ENCODE data around the gene AOC3. TPM values are rescaled to one million over a fixed set of nuclear protein-coding genes. Genes with fewer than 3 reads are reported as not detected.

Gene AOC3
- total and polyA plus RNA-seq, 2 donors from 2014 or later = 15.1 to 40.6 TPM

DNA sequence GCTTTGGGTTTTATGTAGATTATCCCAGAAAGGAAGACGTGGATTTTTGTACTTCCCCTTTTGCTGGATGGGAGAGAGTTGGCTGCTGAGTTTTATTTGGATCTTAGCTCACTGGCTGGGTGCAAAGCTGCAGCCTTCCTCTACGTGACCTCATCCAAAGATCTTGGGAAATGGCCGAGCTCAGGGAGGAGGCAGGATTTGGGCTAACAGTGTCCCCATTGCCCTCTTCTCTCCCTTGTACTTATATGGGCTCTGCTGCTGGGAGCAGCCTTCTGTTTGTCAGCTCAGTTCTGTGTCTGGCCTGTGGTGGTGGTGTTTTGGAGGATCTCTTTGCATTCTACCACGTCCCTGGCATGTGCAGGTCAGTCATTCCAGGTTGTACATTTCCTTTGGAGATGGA is 2.0 kb downstream of the AOC3 start:
- TF ChIP-seq, protein P1, sequence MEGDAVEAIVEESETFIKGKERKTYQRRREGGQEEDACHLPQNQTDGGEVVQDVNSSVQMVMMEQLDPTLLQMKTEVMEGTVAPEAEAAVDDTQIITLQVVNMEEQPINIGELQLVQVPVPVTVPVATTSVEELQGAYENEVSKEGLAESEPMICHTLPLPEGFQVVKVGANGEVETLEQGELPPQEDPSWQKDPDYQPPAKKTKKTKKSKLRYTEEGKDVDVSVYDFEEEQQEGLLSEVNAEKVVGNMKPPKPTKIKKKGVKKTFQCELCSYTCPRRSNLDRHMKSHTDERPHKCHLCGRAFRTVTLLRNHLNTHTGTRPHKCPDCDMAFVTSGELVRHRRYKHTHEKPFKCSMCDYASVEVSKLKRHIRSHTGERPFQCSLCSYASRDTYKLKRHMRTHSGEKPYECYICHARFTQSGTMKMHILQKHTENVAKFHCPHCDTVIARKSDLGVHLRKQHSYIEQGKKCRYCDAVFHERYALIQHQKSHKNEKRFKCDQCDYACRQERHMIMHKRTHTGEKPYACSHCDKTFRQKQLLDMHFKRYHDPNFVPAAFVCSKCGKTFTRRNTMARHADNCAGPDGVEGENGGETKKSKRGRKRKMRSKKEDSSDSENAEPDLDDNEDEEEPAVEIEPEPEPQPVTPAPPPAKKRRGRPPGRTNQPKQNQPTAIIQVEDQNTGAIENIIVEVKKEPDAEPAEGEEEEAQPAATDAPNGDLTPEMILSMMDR (IDR thresholded peaks at IDR 0.05; ENCODE audit: borderline replicate concordance, extremely low read depth, insufficient read depth) = no peak
- Histone ChIP-seq H3K4me3 (ENCODE audit: low read length in 3 of 3) (peak overlapping the region in 2 of 3 donors; percentile 44 to 47), H3K27ac (ENCODE audit: low read depth in 2 of 2, low read length in 2 of 2) (peak overlapping the region in 1 of 2 donors; percentile 22), H3K27me3 (ENCODE audit: control insufficient read depth, insufficient read depth, low read length) (no peaks in the 10 kb centered on the region), H3K9ac (ENCODE audit: low read length in 3 of 3) (peak overlapping the region in 2 of 3 donors; percentile 15 to 39), H3K4me1 (ENCODE audit: control insufficient read depth in 2 of 3, insufficient read depth in 2 of 3, low read depth in 1 of 3, low read length in 3 of 3) (peaks cover 4 to 23% (median 9%) of the 10 kb centered on the region in 3 donors), H3K9me3 (ENCODE audit: control insufficient read depth in 2 of 3, insufficient read depth in 1 of 3, low read length in 3 of 3) (no peaks in the 10 kb centered on the region), H3K36me3 (ENCODE audit: control insufficient read depth in 2 of 3, insufficient read depth in 3 of 3, low read length in 3 of 3) (no peaks in the 10 kb centered on the region)
- intact Hi-C loops (cut with DNase I) = no loop called here
- DNase-seq (peak in 1 of 5 donors; percentile 71), FAIRE-seq (no peak)

- peak overlapping the region in 2 of 3 donors; percentile 44 to 61 for H3K4me3 ChIP-seq (ENCODE audit: low read length in 3 of 3)
- DNase-seq = peak in 1 of 5 donors; percentile 34
- H3K27me3 ChIP-seq (ENCODE audit: control insufficient read depth, insufficient read depth, low read length) = no peaks in the 10 kb centered on the region
- FAIRE-seq = no peak
- no peaks in the 10 kb centered on the region for H3K36me3 ChIP-seq (ENCODE audit: control insufficient read depth in 2 of 3, insufficient read depth in 3 of 3, low read length in 3 of 3)
- TF ChIP-seq, protein P1 (IDR thresholded peaks at IDR 0.05; ENCODE audit: borderline replicate concordance, extremely low read depth, insufficient read depth) = no peak
- intact Hi-C loops (cut with DNase I) = no loop called here
- no peak overlapping the region for H3K27ac ChIP-seq (ENCODE audit: low read depth in 2 of 2, low read length in 2 of 2)
- no peak overlapping the region for H3K9ac ChIP-seq (ENCODE audit: low read length in 3 of 3)
- H3K9me3 ChIP-seq (ENCODE audit: control insufficient read depth in 2 of 3, insufficient read depth in 1 of 3, low read length in 3 of 3) = no peaks in the 10 kb centered on the region
- H3K4me1 ChIP-seq (ENCODE audit: control insufficient read depth in 2 of 3, insufficient read depth in 2 of 3, low read depth in 1 of 3, low read length in 3 of 3) = peaks cover 4 to 23% (median 9%) of the 10 kb centered on the region in 3 donors
Measured at GRCh38 chr17:42853597-42853967, 2.6 kb downstream of the AOC3 start.

DNA sequence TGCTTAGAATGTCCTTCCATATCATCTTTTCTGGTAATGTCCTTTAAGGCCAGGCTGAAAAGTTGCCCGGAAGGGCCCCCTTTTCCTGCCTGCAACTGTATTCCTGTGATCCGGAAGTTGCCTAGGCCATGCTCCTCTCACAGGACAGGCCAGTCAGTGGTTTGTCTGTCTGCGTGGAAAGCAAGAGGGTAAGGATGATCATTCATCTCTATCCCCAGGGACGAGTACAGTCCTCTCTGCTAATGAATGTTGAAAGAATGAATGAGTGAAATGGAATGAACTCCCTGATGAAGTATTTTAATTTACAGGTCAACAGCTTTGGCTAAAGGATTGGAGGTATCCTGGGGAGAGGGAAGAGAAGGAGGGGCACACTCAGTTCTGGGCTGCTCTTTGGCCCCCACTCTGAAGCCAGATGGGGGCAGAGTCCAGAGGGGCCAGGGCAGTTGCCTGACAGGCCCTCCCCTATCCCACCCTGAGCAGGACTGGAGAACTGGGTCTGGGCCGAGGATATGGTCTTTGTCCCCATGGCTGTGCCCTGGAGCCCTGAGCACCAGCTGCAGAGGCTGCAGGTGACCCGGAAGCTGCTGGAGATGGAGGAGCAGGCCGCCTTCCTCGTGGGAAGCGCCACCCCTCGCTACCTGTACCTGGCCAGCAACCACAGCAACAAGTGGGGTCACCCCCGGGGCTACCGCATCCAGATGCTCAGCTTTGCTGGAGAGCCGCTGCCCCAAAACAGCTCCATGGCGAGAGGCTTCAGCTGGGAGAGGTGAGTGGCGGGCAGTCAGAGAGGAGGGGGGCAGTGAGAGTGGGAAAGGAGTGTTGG is 3.2 kb downstream of the AOC3 start:
- Histone ChIP-seq H3K4me1 (ENCODE audit: control insufficient read depth in 2 of 3, insufficient read depth in 2 of 3, low read depth in 1 of 3, low read length in 3 of 3) (peaks cover 4 to 23% (median 9%) of the 10 kb centered on the region in 3 donors), H3K27ac (ENCODE audit: low read depth in 2 of 2, low read length in 2 of 2) (no peak overlapping the region), H3K4me3 (ENCODE audit: low read length in 3 of 3) (peak overlapping the region in 2 of 3 donors; percentile 44 to 61), H3K9ac (ENCODE audit: low read length in 3 of 3) (no peak overlapping the region), H3K9me3 (ENCODE audit: control insufficient read depth in 2 of 3, insufficient read depth in 1 of 3, low read length in 3 of 3) (no peaks in the 10 kb centered on the region), H3K36me3 (ENCODE audit: control insufficient read depth in 2 of 3, insufficient read depth in 3 of 3, low read length in 3 of 3) (no peaks in the 10 kb centered on the region), H3K27me3 (ENCODE audit: control insufficient read depth, insufficient read depth, low read length) (no peaks in the 10 kb centered on the region)
- DNase-seq (peak in 1 of 5 donors; percentile 38), FAIRE-seq (no peak)
- intact Hi-C loops (cut with DNase I) = no loop called here
- TF ChIP-seq, protein P1 (IDR thresholded peaks at IDR 0.05; ENCODE audit: borderline replicate concordance, extremely low read depth, insufficient read depth) = no peak
